ENCODE measurements around the gene FICD. TPM values are rescaled to one million over a fixed set of nuclear protein-coding genes. Genes with fewer than 3 reads are reported as not detected.

FICD gene
- total RNA-seq, 2 experiments from 2014 or later = 8.4 to 9.0 TPM

DNA sequence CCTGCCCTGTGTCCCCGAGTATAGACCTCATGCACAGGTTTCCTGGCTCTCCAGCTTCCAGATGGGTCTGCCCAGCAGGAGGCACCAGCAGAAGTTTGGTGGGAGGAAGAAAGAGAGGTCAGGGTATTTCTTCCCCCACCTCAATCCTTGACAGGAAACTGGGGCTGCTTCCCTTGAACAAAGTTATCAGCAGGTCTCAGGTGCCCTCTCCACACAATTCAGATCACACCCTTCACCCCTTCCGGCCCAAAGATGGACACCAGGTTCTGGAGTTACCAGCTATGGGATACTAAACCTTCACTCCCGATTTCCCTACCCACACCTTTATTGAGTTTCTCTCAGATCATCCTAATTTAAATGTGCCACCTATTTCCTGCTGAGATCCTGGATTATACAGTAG is 44.7 kb downstream of the FICD start:
- Histone ChIP-seq H3K4me1 (ENCODE audit: insufficient read depth, low read length, poor library complexity, severe bottlenecking) (peaks cover 58% of the 10 kb centered on the region), H3K36me3 (ENCODE audit: insufficient read depth, low read length) (peaks cover 51% of the 10 kb centered on the region), H2AFZ (ENCODE audit: low read length) (no peak overlapping the region), H3K9me3 (ENCODE audit: low read length) (no peaks in the 10 kb centered on the region), H4K20me1 (ENCODE audit: insufficient read depth, low read length) (peaks cover 7% of the 10 kb centered on the region; the same call in 1 of the 2 replicates), H3K27ac (ENCODE audit: low read depth, low read length, poor library complexity, severe bottlenecking) (peak overlapping the region; percentile 82), H3K79me2 (ENCODE audit: insufficient read depth, low read depth, low read length) (peaks cover 88% of the 10 kb centered on the region), H3K4me3 (ENCODE audit: low read depth, low read length, poor library complexity, severe bottlenecking) (peak overlapping the region; percentile 79), H3K4me2 (ENCODE audit: low read length) (peak overlapping the region; percentile 85), H3K9me2 (ENCODE audit: insufficient read depth, low read length) (no peaks in the 10 kb centered on the region)
- intact Hi-C loops (cut with micrococcal nuclease; ENCODE audit: unreplicated experiment) = loop anchor here (2.0 to 5.0 kb wide), 3 partner anchors 45 to 503 kb away; partner anchors contain the start of genes FICD and SSH1
- CTCF ChIA-PET (ENCODE audit: unreplicated experiment) = no interaction called here
- no TSS peak for BruUV-seq (replicated peaks)
- TF ChIP-seq, protein P1, sequence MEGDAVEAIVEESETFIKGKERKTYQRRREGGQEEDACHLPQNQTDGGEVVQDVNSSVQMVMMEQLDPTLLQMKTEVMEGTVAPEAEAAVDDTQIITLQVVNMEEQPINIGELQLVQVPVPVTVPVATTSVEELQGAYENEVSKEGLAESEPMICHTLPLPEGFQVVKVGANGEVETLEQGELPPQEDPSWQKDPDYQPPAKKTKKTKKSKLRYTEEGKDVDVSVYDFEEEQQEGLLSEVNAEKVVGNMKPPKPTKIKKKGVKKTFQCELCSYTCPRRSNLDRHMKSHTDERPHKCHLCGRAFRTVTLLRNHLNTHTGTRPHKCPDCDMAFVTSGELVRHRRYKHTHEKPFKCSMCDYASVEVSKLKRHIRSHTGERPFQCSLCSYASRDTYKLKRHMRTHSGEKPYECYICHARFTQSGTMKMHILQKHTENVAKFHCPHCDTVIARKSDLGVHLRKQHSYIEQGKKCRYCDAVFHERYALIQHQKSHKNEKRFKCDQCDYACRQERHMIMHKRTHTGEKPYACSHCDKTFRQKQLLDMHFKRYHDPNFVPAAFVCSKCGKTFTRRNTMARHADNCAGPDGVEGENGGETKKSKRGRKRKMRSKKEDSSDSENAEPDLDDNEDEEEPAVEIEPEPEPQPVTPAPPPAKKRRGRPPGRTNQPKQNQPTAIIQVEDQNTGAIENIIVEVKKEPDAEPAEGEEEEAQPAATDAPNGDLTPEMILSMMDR (conservative IDR thresholded peaks at IDR 0.05; ENCODE audit: low read length) = peak; percentile 34; the same call in 1 of the 2 replicates
- TF ChIP-seq EZH2phosphoT487 (IDR thresholded peaks at IDR 0.05; ENCODE audit: borderline replicate concordance, low read depth, low read length) = no peak
- peak; percentile 30 for DNase-seq (ENCODE audit: low spot score)
- POLR2A ChIA-PET = interaction anchor here (1.2 to 15.0 kb wide), 5 partner anchors 9 to 75 kb away, joined by 3 to 309 read pairs (median 6); partner anchors contain the start of gene SELPLG

DNA sequence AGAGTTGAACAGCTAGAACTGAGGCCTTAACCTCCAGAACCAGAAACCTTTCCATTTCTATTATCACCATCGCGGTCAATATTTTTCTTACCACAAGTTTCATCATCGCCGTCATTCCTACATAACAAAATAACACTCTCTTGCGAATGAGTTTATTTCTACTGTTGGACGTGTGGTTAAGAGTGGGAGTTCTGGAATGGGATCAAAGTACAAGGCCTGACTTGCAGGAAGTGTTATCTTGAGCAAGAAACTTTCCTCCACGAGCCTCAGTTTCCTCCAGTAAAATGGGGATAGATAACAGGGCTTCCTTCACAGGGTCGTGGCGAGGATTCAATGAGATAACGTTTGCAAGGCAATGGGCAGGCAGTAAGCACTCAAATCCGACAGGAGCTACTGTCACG is 45.2 kb downstream of the FICD start:
- DNase-seq (ENCODE audit: low spot score) = no peak
- POLR2A ChIA-PET = interaction anchor here (0.6 to 15.0 kb wide), 7 partner anchors 8 to 537 kb away, joined by 3 to 309 read pairs (median 4); partner anchors contain the start of genes SELPLG and UNG
- peak overlapping the region; percentile 85 for H3K4me2 ChIP-seq (ENCODE audit: low read length)
- H3K9me2 ChIP-seq (ENCODE audit: insufficient read depth, low read length) = no peaks in the 10 kb centered on the region
- H3K27ac ChIP-seq (ENCODE audit: low read depth, low read length, poor library complexity, severe bottlenecking) = peak overlapping the region; percentile 82
- intact Hi-C loops (cut with micrococcal nuclease; ENCODE audit: unreplicated experiment) = loop anchor here (2.0 to 5.0 kb wide), 3 partner anchors 46 to 502 kb away; partner anchors contain the start of genes FICD and SSH1
- TF ChIP-seq, protein P1 (conservative IDR thresholded peaks at IDR 0.05; ENCODE audit: low read length) = no peak
- TF ChIP-seq EZH2phosphoT487 (IDR thresholded peaks at IDR 0.05; ENCODE audit: borderline replicate concordance, low read depth, low read length) = no peak
- BruUV-seq (replicated peaks) = no TSS peak
- no peaks in the 10 kb centered on the region for H3K9me3 ChIP-seq (ENCODE audit: low read length)
- H3K79me2 ChIP-seq (ENCODE audit: insufficient read depth, low read depth, low read length) = peaks cover 88% of the 10 kb centered on the region
- CTCF ChIA-PET (ENCODE audit: unreplicated experiment) = interaction anchor here (0.5 kb wide), 1 partner anchor 20 kb away, joined by 4 read pairs; no protein-coding TSS in a partner anchor
- peak overlapping the region; percentile 79 for H3K4me3 ChIP-seq (ENCODE audit: low read depth, low read length, poor library complexity, severe bottlenecking)
- peaks cover 51% of the 10 kb centered on the region for H3K36me3 ChIP-seq (ENCODE audit: insufficient read depth, low read length)
- peaks cover 5% of the 10 kb centered on the region; the same call in 1 of the 2 replicates for H4K20me1 ChIP-seq (ENCODE audit: insufficient read depth, low read length)
- H3K4me1 ChIP-seq (ENCODE audit: insufficient read depth, low read length, poor library complexity, severe bottlenecking) = peaks cover 59% of the 10 kb centered on the region
- H2AFZ ChIP-seq (ENCODE audit: low read length) = no peak overlapping the region
